ENCODE measurements around the gene PIGN. TPM values are rescaled to one million over a fixed set of nuclear protein-coding genes. Genes with fewer than 3 reads are reported as not detected.

Gene PIGN
- total RNA-seq, 2 donors from 2014 or later: 22.6 to 28.7 TPM

DNA sequence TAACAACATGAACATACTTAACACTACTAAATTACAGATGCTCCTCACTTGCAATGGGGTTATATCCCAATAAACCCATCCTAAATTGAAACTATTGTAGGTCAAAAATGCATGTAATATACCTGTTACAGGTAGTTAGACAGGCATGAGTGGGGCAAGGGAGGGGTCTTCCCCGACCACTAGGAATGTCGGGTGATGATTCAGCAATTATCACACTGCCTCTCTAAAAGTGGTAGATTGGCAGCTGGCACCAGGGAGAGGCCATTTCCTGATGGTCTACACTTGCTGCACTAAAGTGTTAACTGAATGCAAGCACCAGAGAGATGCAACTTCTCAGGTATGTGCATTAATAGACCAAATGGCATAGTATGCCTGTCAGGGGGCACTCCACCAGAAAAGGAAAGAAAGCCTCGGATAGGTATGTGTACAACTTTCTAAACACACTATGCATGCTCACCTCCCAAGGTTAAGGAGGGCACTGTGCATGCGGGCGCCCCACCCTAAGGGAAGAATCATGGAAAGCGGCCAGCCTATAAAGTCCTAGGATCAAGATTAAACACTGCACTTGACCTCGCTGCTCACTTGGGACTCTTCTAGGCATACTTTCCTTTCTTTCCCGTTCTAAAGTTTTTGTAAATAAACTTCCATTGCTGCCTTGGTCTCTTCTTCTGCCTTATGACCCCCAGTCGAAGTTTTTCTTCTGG is 35.6 kb downstream of the PIGN start:
- H3K4me3 ChIP-seq: no peak overlapping the region
- intact Hi-C loops (cut with DNase I): no loop called here
- TF ChIP-seq POLR2A (IDR thresholded peaks at IDR 0.05): no peak
- TF ChIP-seq, protein P1, sequence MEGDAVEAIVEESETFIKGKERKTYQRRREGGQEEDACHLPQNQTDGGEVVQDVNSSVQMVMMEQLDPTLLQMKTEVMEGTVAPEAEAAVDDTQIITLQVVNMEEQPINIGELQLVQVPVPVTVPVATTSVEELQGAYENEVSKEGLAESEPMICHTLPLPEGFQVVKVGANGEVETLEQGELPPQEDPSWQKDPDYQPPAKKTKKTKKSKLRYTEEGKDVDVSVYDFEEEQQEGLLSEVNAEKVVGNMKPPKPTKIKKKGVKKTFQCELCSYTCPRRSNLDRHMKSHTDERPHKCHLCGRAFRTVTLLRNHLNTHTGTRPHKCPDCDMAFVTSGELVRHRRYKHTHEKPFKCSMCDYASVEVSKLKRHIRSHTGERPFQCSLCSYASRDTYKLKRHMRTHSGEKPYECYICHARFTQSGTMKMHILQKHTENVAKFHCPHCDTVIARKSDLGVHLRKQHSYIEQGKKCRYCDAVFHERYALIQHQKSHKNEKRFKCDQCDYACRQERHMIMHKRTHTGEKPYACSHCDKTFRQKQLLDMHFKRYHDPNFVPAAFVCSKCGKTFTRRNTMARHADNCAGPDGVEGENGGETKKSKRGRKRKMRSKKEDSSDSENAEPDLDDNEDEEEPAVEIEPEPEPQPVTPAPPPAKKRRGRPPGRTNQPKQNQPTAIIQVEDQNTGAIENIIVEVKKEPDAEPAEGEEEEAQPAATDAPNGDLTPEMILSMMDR (IDR thresholded peaks at IDR 0.05): no peak
- DNase-seq (no peak), ATAC-seq (no peak)
- H3K27me3 ChIP-seq: no peaks in the 10 kb centered on the region
- H3K4me1 ChIP-seq: no peaks in the 10 kb centered on the region
- 90 to 92% methylated on average over 9 of the region's 9 CpGs for WGBS, 2 donors
- no peaks in the 10 kb centered on the region for H3K36me3 ChIP-seq (replicated peaks in 1 of 2; ENCODE audit: insufficient read depth in 1 of 2, low read depth in 2 of 2)
- no peaks in the 10 kb centered on the region for H3K9me3 ChIP-seq
- H3K27ac ChIP-seq: no peak overlapping the region

DNA sequence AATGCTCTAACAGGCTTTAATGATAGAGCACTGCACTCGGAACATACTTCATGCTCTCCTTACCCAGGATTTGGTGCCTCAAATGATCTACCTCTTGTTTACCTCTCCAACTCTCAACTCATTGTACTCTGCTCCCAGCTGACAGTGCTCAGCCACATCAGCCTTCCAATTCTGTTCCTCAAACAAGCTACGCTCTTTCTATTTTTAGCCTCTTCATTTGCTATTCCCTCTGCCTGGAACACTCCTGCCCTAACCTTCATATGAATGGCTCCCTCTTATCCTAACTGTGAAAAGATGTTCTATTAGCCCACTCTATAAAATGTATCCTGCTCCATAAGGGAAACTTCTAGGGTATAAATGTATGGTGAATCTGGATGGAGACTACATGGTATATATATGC is 42.5 kb downstream of the PIGN start:
- intact Hi-C loops (cut with DNase I): no loop called here
- no peak for TF ChIP-seq POLR2A (IDR thresholded peaks at IDR 0.05)
- TF ChIP-seq, protein P1 (IDR thresholded peaks at IDR 0.05): no peak
- 87 to 89% methylated on average over 2 of the region's 2 CpGs for WGBS, 2 donors
- ATAC-seq: no peak
- H3K4me1 ChIP-seq: no peaks in the 10 kb centered on the region
- H3K27me3 ChIP-seq: no peaks in the 10 kb centered on the region
- H3K4me3 ChIP-seq: no peak overlapping the region
- peaks cover 0 to 1% of the 10 kb centered on the region in 2 donors for H3K36me3 ChIP-seq (replicated peaks in 1 of 2; ENCODE audit: insufficient read depth in 1 of 2, low read depth in 2 of 2)
- no peaks in the 10 kb centered on the region for H3K9me3 ChIP-seq
- DNase-seq: no peak
- H3K27ac ChIP-seq: no peak overlapping the region

DNA sequence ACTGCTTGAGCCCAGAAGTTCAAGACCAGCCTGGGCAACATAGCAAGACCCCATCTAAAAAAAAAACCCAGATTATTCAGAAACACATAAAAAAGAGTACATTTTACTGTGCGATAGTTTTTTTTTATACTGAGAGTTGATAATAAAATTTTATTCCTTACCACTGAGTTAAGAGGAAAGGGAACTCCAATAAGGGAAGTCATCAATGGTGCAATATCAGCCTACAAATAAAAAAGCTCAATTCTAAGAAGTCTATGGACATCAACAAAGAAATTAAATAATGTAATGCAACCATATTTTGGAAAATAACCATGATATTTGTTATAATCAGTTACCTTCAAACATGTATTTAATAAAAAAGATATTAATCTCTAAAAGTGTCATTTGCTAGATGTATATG is 46.6 kb downstream of the PIGN start:
- no peaks in the 10 kb centered on the region for H3K9me3 ChIP-seq
- intact Hi-C loops (cut with DNase I): no loop called here
- ATAC-seq (no peak), DNase-seq (no peak)
- H3K4me1 ChIP-seq: no peaks in the 10 kb centered on the region
- H3K4me3 ChIP-seq: no peak overlapping the region
- no peaks in the 10 kb centered on the region for H3K27me3 ChIP-seq
- H3K36me3 ChIP-seq (replicated peaks in 1 of 2; ENCODE audit: insufficient read depth in 1 of 2, low read depth in 2 of 2): peaks cover 0 to 1% of the 10 kb centered on the region in 2 donors
- TF ChIP-seq, protein P1 (IDR thresholded peaks at IDR 0.05): no peak
- 0 to 2% methylated on average over 1 of the region's 1 CpG for WGBS, 2 donors
- no peak overlapping the region for H3K27ac ChIP-seq

DNA sequence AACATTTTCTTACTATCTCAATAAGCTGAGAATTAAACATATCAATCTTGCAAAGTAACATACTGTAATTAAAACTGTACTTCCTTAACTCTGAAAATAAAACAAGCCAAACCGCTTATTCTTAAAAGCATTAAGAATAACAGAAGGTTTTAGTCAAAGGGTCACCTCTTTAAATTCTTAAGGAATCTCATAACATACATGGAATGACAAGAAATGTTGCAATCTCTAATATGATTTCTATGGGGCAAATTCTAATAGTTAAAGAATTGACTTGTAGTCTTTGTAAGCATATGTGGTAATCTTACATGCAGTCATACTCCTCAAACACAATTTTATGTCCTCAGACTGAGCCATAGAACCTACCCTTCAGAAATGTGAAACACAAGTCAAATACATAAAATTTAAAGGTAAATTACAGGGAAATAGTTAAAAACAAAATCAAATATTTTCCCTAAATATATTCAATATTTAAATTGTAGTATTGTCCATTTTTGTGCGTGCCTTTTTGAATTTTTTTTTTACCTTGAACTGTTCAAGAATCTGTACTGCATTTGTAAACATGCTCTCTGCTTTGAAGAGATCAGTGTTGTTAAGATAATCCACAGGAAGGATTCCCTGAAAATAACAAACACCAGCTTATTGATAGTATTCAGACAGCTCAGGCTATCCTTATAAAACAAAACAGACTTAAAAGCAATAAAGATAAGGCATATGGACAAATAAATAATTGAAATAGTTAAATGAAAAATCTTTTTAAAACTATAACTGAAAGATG is 48.2 kb downstream of the PIGN start:
- TF ChIP-seq POLR2A (IDR thresholded peaks at IDR 0.05): no peak
- TF ChIP-seq, protein P1 (IDR thresholded peaks at IDR 0.05): no peak
- no peaks in the 10 kb centered on the region for H3K9me3 ChIP-seq
- no peak overlapping the region for H3K4me3 ChIP-seq
- intact Hi-C loops (cut with DNase I): no loop called here
- H3K27ac ChIP-seq: no peak overlapping the region
- no peaks in the 10 kb centered on the region for H3K36me3 ChIP-seq (replicated peaks in 1 of 2; ENCODE audit: insufficient read depth in 1 of 2, low read depth in 2 of 2)
- ATAC-seq: no peak
- H3K27me3 ChIP-seq: no peaks in the 10 kb centered on the region
- 65 to 67% methylated on average over 2 of the region's 2 CpGs for WGBS, 2 donors
- no peak for DNase-seq
- H3K4me1 ChIP-seq: no peaks in the 10 kb centered on the region
